HCT116 (cell line): ENCODE measurements around the gene NFIB. TPM values are rescaled to one million over a fixed set of nuclear protein-coding genes. Genes with fewer than 3 reads are reported as not detected.

Source experiments
- ATAC-seq: fragments of 200-7000 bp; cut with Tn5 transposase; 2 replicates; pipeline ENCODE4 v1.9.1; 2020; ENCODE audit warnings: mild to moderate bottlenecking, moderate library complexity
- BruUV-seq: library from RNA; stranded (reverse); fragments of 400-500 nt; replicated peaks from 2 replicates; lab custom pipeline; 2021; lab: Mats Ljungman, UMichigan
- CTCF ChIA-PET: fragments of 300-600 bp; sonication (Branson Sonifier 250); formaldehyde crosslinking; loops from one replicate; lab custom pipeline; 2021; ENCODE audit warnings: antibody characterized with exemption; lab: Charles Lee
- POLR2A ChIA-PET: fragments of 300-600, 350-600 bp; sonication (Branson Sonifier 250); formaldehyde crosslinking; loops from one replicate; lab custom pipeline; 2021; ENCODE audit warnings: antibody characterized with exemption; lab: Charles Lee
- RAD21 ChIA-PET, 2 experiments: fragments of 300-600 bp; sonication (Branson Sonifier 250); formaldehyde crosslinking; loops; one replicate each; lab custom pipeline; 2023; ENCODE audit warnings: low total read pairs in 2 of 2; ENCODE audit not compliant: uncharacterized antibody in 2 of 2, unreplicated experiment in 2 of 2, low non-redundant PET in 1 of 2; lab: Charles Lee
- DNase-seq: peaks from one replicate; pipeline ENCODE4 v3.0.0-alpha.2; 2010; ENCODE audit warnings: low read depth, low spot score
- H2AFZ ChIP-seq: fragments of 200-600 bp; shearing (Covaris generic), sonication (generic); 2 replicates; pipeline ENCODE4 v1.6.1; 2017; ENCODE audit warnings: low read depth, mixed run types, mixed read lengths, antibody characterized with exemption, low read length; ENCODE audit not compliant: poor library complexity, severe bottlenecking
- H3K27ac ChIP-seq: 2 replicates; pipeline ENCODE4 v1.5.1; 2012; ENCODE audit warnings: low read depth, low read length
- H3K27me3 ChIP-seq: fragments of 200-600 bp; sonication (generic); 2 replicates; pipeline ENCODE4 v1.6.1; 2016; ENCODE audit warnings: mixed run types, low read length, mixed read lengths; ENCODE audit not compliant: insufficient read depth
- H3K36me3 ChIP-seq, 2 experiments: fragments of 200-500 bp in 1 of 2; fragments of 200-600 bp in 1 of 2; sonication (Bioruptor generic) in 1 of 2; sonication (generic) in 1 of 2; 2 replicates each; pipeline versions ENCODE4 v1.5.1 to v1.6.1; 2014 to 2016; ENCODE audit warnings: low read length in 2 of 2, inconsistent platforms in 1 of 2, mixed read lengths in 1 of 2, mixed run types in 1 of 2; ENCODE audit not compliant: insufficient read depth in 2 of 2, control insufficient read depth in 1 of 2
- H3K4me1 ChIP-seq, 2 experiments: fragments of 200-600 bp in 1 of 2; sonication (generic) in 1 of 2; 2 replicates each; pipeline versions ENCODE4 v1.5.1 to v1.6.1; 2012 to 2017; ENCODE audit warnings: low read length in 2 of 2, inconsistent platforms in 1 of 2, mild to moderate bottlenecking in 1 of 2, mixed read lengths in 1 of 2, mixed run types in 1 of 2, moderate library complexity in 1 of 2; ENCODE audit not compliant: insufficient read depth in 2 of 2, control insufficient read depth in 1 of 2
- H3K4me2 ChIP-seq: fragments of 200-600 bp; sonication (generic); 2 replicates; pipeline ENCODE4 v1.6.1; 2017; ENCODE audit warnings: mixed run types, low read length, mixed read lengths
- H3K4me3 ChIP-seq, 2 experiments: fragments of 200-600 bp in 1 of 2; sonication (generic) in 1 of 2; replicated peaks in 1 of 2; 2 replicates each; pipeline ENCODE4 v1.5.1; 2011 to 2016; ENCODE audit warnings: low read length in 2 of 2, control low read depth in 1 of 2, low read depth in 1 of 2, mild to moderate bottlenecking in 1 of 2, mixed read lengths in 1 of 2, mixed run types in 1 of 2
- H3K79me2 ChIP-seq: fragments of 200-600 bp; sonication (generic); 2 replicates; pipeline ENCODE4 v1.6.1; 2017; ENCODE audit warnings: mild to moderate bottlenecking, mixed run types, low read length, moderate library complexity, mixed read lengths; ENCODE audit not compliant: insufficient read depth
- H3K9ac ChIP-seq: fragments of 200-600 bp; sonication (generic); 2 replicates; pipeline ENCODE4 v1.6.1; 2016; ENCODE audit warnings: low read length, mixed read lengths
- H3K9me2 ChIP-seq: fragments of 200-600 bp; sonication (generic), shearing (Covaris generic); 2 replicates; pipeline ENCODE4 v1.6.1; 2017; ENCODE audit warnings: mixed run types, mild to moderate bottlenecking, moderate library complexity; ENCODE audit not compliant: insufficient read depth
- H3K9me3 ChIP-seq, 2 experiments: fragments of 200-500 bp in 1 of 2; fragments of 200-600 bp in 1 of 2; sonication (Bioruptor generic) in 1 of 2; sonication (generic) in 1 of 2; 2 replicates each; pipeline ENCODE4 v1.6.1; 2014 to 2017; ENCODE audit warnings: low read length in 2 of 2, mixed read lengths in 2 of 2, inconsistent platforms in 1 of 2, low read depth in 1 of 2, mild to moderate bottlenecking in 1 of 2, mixed run types in 1 of 2, moderate library complexity in 1 of 2; ENCODE audit not compliant: control insufficient read depth in 1 of 2, insufficient read depth in 1 of 2
- H4K20me1 ChIP-seq: fragments of 200-600 bp; sonication (generic), shearing (Covaris generic); 2 replicates; pipeline ENCODE4 v1.6.1; 2017; ENCODE audit warnings: mixed run types, mild to moderate bottlenecking, moderate library complexity; ENCODE audit not compliant: insufficient read depth
- CEBPB ChIP-seq: IDR thresholded peaks from 2 replicates; pipeline ENCODE4 v1.6.1; 2012; ENCODE audit warnings: low read depth
- CTCF ChIP-seq, 3 experiments: fragments of 200-600 bp in 1 of 3; sonication (generic) in 1 of 3; IDR thresholded peaks in 2 of 3; conservative IDR thresholded peaks in 1 of 3; 2 replicates each; pipeline ENCODE4 v1.5.1; 2012 to 2017; ENCODE audit warnings: low read depth in 2 of 3, low read length in 2 of 3, antibody characterized with exemption in 1 of 3, borderline replicate concordance in 1 of 3, control low read depth in 1 of 3, mild to moderate bottlenecking in 1 of 3, mixed read lengths in 1 of 3, mixed run types in 1 of 3, moderate library complexity in 1 of 3; ENCODE audit not compliant: insufficient read depth in 1 of 3
- EGR1 ChIP-seq: IDR thresholded peaks from 2 replicates; pipeline ENCODE4 v1.6.1; 2012; ENCODE audit warnings: low read depth
- EZH2 ChIP-seq: fragments of 200-600 bp; sonication (generic); IDR thresholded peaks from 2 replicates; pipeline ENCODE4 v1.6.1; 2017; ENCODE audit warnings: antibody characterized with exemption, mixed run types
- EZH2phosphoT487 ChIP-seq: fragments of 200-600 bp; IDR thresholded peaks from 2 replicates; pipeline ENCODE4 v1.6.1; 2018; ENCODE audit warnings: antibody characterized with exemption, borderline replicate concordance
- JUND ChIP-seq: IDR thresholded peaks from 2 replicates; pipeline ENCODE4 v1.6.1; 2012
- POLR2AphosphoS5 ChIP-seq: IDR thresholded peaks from 2 replicates; pipeline ENCODE4 v1.6.1; 2011; ENCODE audit warnings: mild to moderate bottlenecking, low read depth, low read length, moderate library complexity
- REST ChIP-seq: IDR thresholded peaks from 2 replicates; pipeline ENCODE4 v1.6.1; 2012; ENCODE audit warnings: low read depth
- SIN3A ChIP-seq: IDR thresholded peaks from 2 replicates; pipeline ENCODE4 v1.6.1; 2012; ENCODE audit warnings: low read depth
- SRF ChIP-seq: IDR thresholded peaks from 2 replicates; pipeline ENCODE4 v1.6.1; 2012; ENCODE audit warnings: low read depth
- TCF7L2 ChIP-seq: IDR thresholded peaks from 2 replicates; pipeline ENCODE4 v1.7.0; 2011; ENCODE audit warnings: borderline replicate concordance, inconsistent platforms; ENCODE audit not compliant: insufficient read depth, insufficient read length; ENCODE audit errors: extremely low read depth
- YY1 ChIP-seq: IDR thresholded peaks from 2 replicates; pipeline ENCODE4 v1.6.1; 2011; ENCODE audit warnings: low read length, low read depth, moderate library complexity, mild to moderate bottlenecking; ENCODE audit not compliant: insufficient replicate concordance; ENCODE audit errors: extremely low read depth
- ZBTB33 ChIP-seq: IDR thresholded peaks from 2 replicates; pipeline ENCODE4 v1.6.1; 2011; ENCODE audit warnings: mild to moderate bottlenecking, low read length, moderate library complexity; ENCODE audit not compliant: insufficient replicate concordance; ENCODE audit errors: extremely low read depth
- ZFX ChIP-seq: fragments of 450-650 bp; IDR thresholded peaks from 2 replicates; pipeline ENCODE4 v1.6.1; 2017
- ZNF274 ChIP-seq: fragments of 200-500 bp; sonication (Bioruptor generic); IDR thresholded peaks from 2 replicates; pipeline ENCODE4 v1.6.1; 2014; ENCODE audit warnings: mild to moderate bottlenecking, low read depth, low read length, inconsistent platforms
- intact Hi-C: fragments of 100-400 bp; cut with micrococcal nuclease; formaldehyde crosslinking; loops from 2 replicates; pipeline ENCODE4 v1.10.0; 2022
- total RNA-seq: library from RNA; stranded (reverse); gene quantifications from one replicate; pipeline ENCODE4 v1.2.1, GENCODE V29; 2021; ENCODE audit not compliant: unreplicated experiment
- TF ChIP-seq, protein P1 (sequence below): IDR thresholded peaks from 2 replicates; pipeline ENCODE4 v1.6.1; 2012

The NFIB gene
- total RNA-seq, 1 experiment from 2014 or later: 6.6 TPM

- Histone ChIP-seq H3K4me1 (no peaks in the 10 kb centered on the region), H3K27me3 (no peaks in the 10 kb centered on the region), H3K79me2 (no peaks in the 10 kb centered on the region), H3K4me2 (no peak overlapping the region), H4K20me1 (no peaks in the 10 kb centered on the region), H3K9me2 (no peaks in the 10 kb centered on the region), H2AFZ (no peak overlapping the region), H3K27ac (no peak overlapping the region), H3K4me3 (no peak overlapping the region), H3K36me3 (no peaks in the 10 kb centered on the region), H3K9ac (no peak overlapping the region), H3K9me3 (no peaks in the 10 kb centered on the region)
- POLR2A ChIA-PET: no interaction called here
- no peak for ATAC-seq
- RAD21 ChIA-PET: no interaction called here
- DNase-seq: no peak
- no TSS peak for BruUV-seq
- CTCF ChIA-PET: no interaction called here
- TF ChIP-seq YY1 (no peak), POLR2AphosphoS5 (no peak), EGR1 (no peak), CTCF (IDR thresholded peaks at IDR 0.05 in 2 of 3, conservative IDR thresholded peaks at IDR 0.05 in 1 of 3; ENCODE audit: borderline replicate concordance in 1 of 3, insufficient read depth in 1 of 3, low read depth in 2 of 3, low read length in 2 of 3) (no peak), ZFX (no peak), ZBTB33 (no peak), SIN3A (no peak), SRF (no peak), ZNF274 (no peak), TCF7L2 (no peak), JUND (no peak), EZH2 (no peak), REST (no peak), EZH2phosphoT487 (no peak), CEBPB (no peak)
- TF ChIP-seq, protein P1, sequence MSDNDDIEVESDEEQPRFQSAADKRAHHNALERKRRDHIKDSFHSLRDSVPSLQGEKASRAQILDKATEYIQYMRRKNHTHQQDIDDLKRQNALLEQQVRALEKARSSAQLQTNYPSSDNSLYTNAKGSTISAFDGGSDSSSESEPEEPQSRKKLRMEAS: no peak
- intact Hi-C loops: no loop called here
Observed at GRCh38 chr9:14300040-14300439, 13.9 kb downstream of the NFIB start.
